Suprapubic skin (tissue), 4 donors: ENCODE data around the gene ANKRD33.

Experiments
- EP300 ChIP-seq: sonication (generic); formaldehyde crosslinking; IDR thresholded peaks from one replicate; pipeline ENCODE4 v1.6.1; 2017; ENCODE audit warnings: antibody characterized with exemption
- POLR2A ChIP-seq, 2 donors: fragments of 450-650 bp; IDR thresholded peaks; one replicate each; pipeline ENCODE4 v1.6.1; 2017; ENCODE audit warnings: antibody characterized with exemption in 2 of 2, mild to moderate bottlenecking in 2 of 2, moderate library complexity in 2 of 2
- POLR2AphosphoS5 ChIP-seq, 3 donors: sonication (generic); formaldehyde crosslinking; IDR thresholded peaks; one replicate each; pipeline ENCODE4 v1.6.1; 2017; ENCODE audit warnings: antibody characterized with exemption in 3 of 3
- TF ChIP-seq, protein P1 (sequence below), 2 donors: fragments of 200-600 bp in 1 of 2; fragments of 450-650 bp in 1 of 2; sonication (generic) in 1 of 2; IDR thresholded peaks; one replicate each; pipeline ENCODE4 v1.5.1; 2016 to 2019; ENCODE audit warnings: antibody characterized with exemption in 2 of 2, mild to moderate bottlenecking in 1 of 2, moderate library complexity in 1 of 2

DNA sequence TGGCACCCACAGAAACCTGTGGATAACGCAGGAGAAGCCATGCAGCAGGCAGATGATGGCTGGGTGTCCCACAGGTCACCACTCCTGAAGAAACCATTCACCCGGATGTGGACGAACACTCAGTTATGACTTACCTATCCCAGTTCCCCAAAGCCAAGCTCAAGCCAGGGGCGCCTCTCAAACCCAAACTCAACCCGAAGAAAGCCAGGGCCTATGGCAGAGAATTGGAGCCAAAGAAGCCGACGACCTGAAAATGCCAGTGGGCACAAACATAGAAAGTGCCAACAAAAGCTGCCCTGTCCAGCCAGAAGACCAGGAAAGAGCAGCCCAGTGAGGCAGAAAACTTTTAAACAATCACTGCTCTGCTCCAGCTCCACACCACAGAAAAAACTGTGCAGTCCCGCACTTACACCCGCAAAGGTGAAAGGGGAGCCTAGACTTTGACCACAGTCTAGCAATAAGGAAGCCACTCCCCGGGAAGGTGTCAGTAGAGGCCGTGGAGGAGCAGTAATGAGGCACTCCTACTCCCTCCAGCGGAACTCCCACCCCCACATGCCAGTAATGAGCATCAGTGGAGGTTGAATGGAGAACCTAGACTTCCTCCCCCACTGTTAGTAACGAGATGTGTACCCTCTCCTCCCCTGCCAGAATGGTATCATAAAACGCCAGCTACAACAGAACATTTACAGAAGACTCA is 13.4 kb downstream of the ANKRD33 start:
- TF ChIP-seq EP300 (no peak), POLR2A (IDR thresholded peaks at IDR 0.05) (no peak), POLR2AphosphoS5 (IDR thresholded peaks at IDR 0.05) (no peak)
- TF ChIP-seq, protein P1, sequence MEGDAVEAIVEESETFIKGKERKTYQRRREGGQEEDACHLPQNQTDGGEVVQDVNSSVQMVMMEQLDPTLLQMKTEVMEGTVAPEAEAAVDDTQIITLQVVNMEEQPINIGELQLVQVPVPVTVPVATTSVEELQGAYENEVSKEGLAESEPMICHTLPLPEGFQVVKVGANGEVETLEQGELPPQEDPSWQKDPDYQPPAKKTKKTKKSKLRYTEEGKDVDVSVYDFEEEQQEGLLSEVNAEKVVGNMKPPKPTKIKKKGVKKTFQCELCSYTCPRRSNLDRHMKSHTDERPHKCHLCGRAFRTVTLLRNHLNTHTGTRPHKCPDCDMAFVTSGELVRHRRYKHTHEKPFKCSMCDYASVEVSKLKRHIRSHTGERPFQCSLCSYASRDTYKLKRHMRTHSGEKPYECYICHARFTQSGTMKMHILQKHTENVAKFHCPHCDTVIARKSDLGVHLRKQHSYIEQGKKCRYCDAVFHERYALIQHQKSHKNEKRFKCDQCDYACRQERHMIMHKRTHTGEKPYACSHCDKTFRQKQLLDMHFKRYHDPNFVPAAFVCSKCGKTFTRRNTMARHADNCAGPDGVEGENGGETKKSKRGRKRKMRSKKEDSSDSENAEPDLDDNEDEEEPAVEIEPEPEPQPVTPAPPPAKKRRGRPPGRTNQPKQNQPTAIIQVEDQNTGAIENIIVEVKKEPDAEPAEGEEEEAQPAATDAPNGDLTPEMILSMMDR (IDR thresholded peaks at IDR 0.05): no peak
